HG02973 (cell line): ENCODE measurements around the gene SNX14.
"Not testable (repeated sequence)": the region's sequence is repeated elsewhere in the genome, so short reads cannot be mapped to it uniquely, and the experiment has no call there.

Experiments used
- ATAC-seq: cut with Tn5 transposase; IDR thresholded peaks from one replicate; pipeline ENCODE4 v1.9.1; 2021; ENCODE audit warnings: moderate library complexity; ENCODE audit not compliant: unreplicated experiment

The SNX14 gene

GRCh38 chr6:85524281-85524680 is 69.4 kb downstream of the SNX14 start:
- not testable (repeated sequence) for ATAC-seq

- ATAC-seq = no peak
Observed at GRCh38 chr6:85516168-85516567, 77.5 kb downstream of the SNX14 start.

- ATAC-seq = no peak
Observed at GRCh38 chr6:85506441-85507093, 87.1 kb downstream of the SNX14 start.

GRCh38 chr6:85498596-85499258 is 94.9 kb downstream of the SNX14 start:
- ATAC-seq = no peak

- no peak for ATAC-seq
Observed at GRCh38 chr6:85496856-85497255, 96.8 kb downstream of the SNX14 start.

GRCh38 chr6:85496009-85496579 is 97.6 kb downstream of the SNX14 start:
- ATAC-seq = no peak

- ATAC-seq = no peak
Observed at GRCh38 chr6:85494547-85495536, 98.8 kb downstream of the SNX14 start.

- no peak for ATAC-seq
Observed at GRCh38 chr6:85493389-85493788, 100.3 kb downstream of the SNX14 start.

- no peak for ATAC-seq
Observed at GRCh38 chr6:85490516-85491248, 103.0 kb downstream of the SNX14 start.

- ATAC-seq = no peak
Observed at GRCh38 chr6:85484948-85485347, 108.7 kb downstream of the SNX14 start.

- ATAC-seq = no peak
Observed at GRCh38 chr6:85483846-85484245, 109.8 kb downstream of the SNX14 start.

GRCh38 chr6:85482905-85483700 is 110.6 kb downstream of the SNX14 start:
- ATAC-seq = peak; percentile 94

GRCh38 chr6:85482206-85482904 is 111.3 kb downstream of the SNX14 start:
- ATAC-seq = no peak

- no peak for ATAC-seq
Observed at GRCh38 chr6:85479208-85479607, 114.5 kb downstream of the SNX14 start.

- no peak for ATAC-seq
Observed at GRCh38 chr6:85476532-85476931, 117.1 kb downstream of the SNX14 start.

- no peak for ATAC-seq
Observed at GRCh38 chr6:85473748-85474147, 119.9 kb downstream of the SNX14 start.

- ATAC-seq = no peak
Observed at GRCh38 chr6:85472744-85473143, 120.9 kb downstream of the SNX14 start.

GRCh38 chr6:85470023-85470410 is 123.6 kb downstream of the SNX14 start:
- ATAC-seq = no peak
